GM18873 (cell line): ENCODE data around the gene ARHGAP10.
A peak's percentile ranks its signal among the peaks of the same experiment; 100 is the strongest.

ENCODE experiments used
- ATAC-seq: cut with Tn5 transposase; IDR thresholded peaks from one replicate; pipeline ENCODE4 v1.9.1; 2021; ENCODE audit warnings: mild to moderate bottlenecking, moderate library complexity, moderate number of reproducible peaks; ENCODE audit not compliant: unreplicated experiment, low FRiP score

The ARHGAP10 gene

GRCh38 chr4:147764337-147764736 is 32.4 kb downstream of the ARHGAP10 start:
- no peak for ATAC-seq

- no peak for ATAC-seq
Observed at GRCh38 chr4:147765121-147765529, 33.2 kb downstream of the ARHGAP10 start.

GRCh38 chr4:147768113-147768512 is 36.2 kb downstream of the ARHGAP10 start:
- ATAC-seq: no peak

- no peak for ATAC-seq
Observed at GRCh38 chr4:147769386-147769785, 37.5 kb downstream of the ARHGAP10 start.

- ATAC-seq: no peak
Observed at GRCh38 chr4:147770831-147771230, 38.9 kb downstream of the ARHGAP10 start.

- ATAC-seq: no peak
Observed at GRCh38 chr4:147772056-147772455, 40.2 kb downstream of the ARHGAP10 start.

GRCh38 chr4:147772459-147772969 is 40.6 kb downstream of the ARHGAP10 start:
- no peak for ATAC-seq

GRCh38 chr4:147773261-147774184 is 41.6 kb downstream of the ARHGAP10 start:
- ATAC-seq: no peak

- ATAC-seq: no peak
Observed at GRCh38 chr4:147776716-147777115, 44.8 kb downstream of the ARHGAP10 start.

GRCh38 chr4:147777456-147778091 is 45.7 kb downstream of the ARHGAP10 start:
- ATAC-seq: no peak

GRCh38 chr4:147778942-147779341 is 47.1 kb downstream of the ARHGAP10 start:
- ATAC-seq: peak; percentile 79

- no peak for ATAC-seq
Observed at GRCh38 chr4:147779451-147779850, 47.6 kb downstream of the ARHGAP10 start.

GRCh38 chr4:147780137-147780777 is 48.4 kb downstream of the ARHGAP10 start:
- ATAC-seq: peak; percentile 52

GRCh38 chr4:147782087-147782781 is 50.3 kb downstream of the ARHGAP10 start:
- ATAC-seq: no peak

GRCh38 chr4:147785129-147785528 is 53.2 kb downstream of the ARHGAP10 start:
- no peak for ATAC-seq

GRCh38 chr4:147786031-147786430 is 54.1 kb downstream of the ARHGAP10 start:
- peak; percentile 92 for ATAC-seq

GRCh38 chr4:147786531-147786930 is 54.6 kb downstream of the ARHGAP10 start:
- ATAC-seq: no peak

GRCh38 chr4:147787204-147787603 is 55.3 kb downstream of the ARHGAP10 start:
- no peak for ATAC-seq

- ATAC-seq: no peak
Observed at GRCh38 chr4:147788791-147789190, 56.9 kb downstream of the ARHGAP10 start.

- ATAC-seq: no peak
Observed at GRCh38 chr4:147789596-147789995, 57.7 kb downstream of the ARHGAP10 start.
